H1 (cell line): ENCODE measurements around the gene IL18BP. TPM values are rescaled to one million over a fixed set of nuclear protein-coding genes. Genes with fewer than 3 reads are reported as not detected.

ENCODE experiments used
- CTCF ChIA-PET: fragments of 300-600 bp; sonication (Branson Sonifier 250); formaldehyde crosslinking; loops from one replicate; lab custom pipeline; 2021; ENCODE audit not compliant: partially characterized antibody; lab: Charles Lee
- POLR2A ChIA-PET: fragments of 300-600 bp; sonication (Branson Sonifier 250); formaldehyde crosslinking; loops from one replicate; lab custom pipeline; 2021; ENCODE audit warnings: inconsistent platforms; ENCODE audit not compliant: partially characterized antibody; lab: Charles Lee
- DNase-seq, 2 experiments: peaks; one replicate each; pipeline versions ENCODE4 v3.0.0 to v3.0.0-alpha.2; 2010 to 2022; ENCODE audit warnings: low spot score in 2 of 2, low read depth in 1 of 2, mixed read lengths in 1 of 2
- FAIRE-seq: peaks from 2 replicates; lab custom pipeline; 2011; peaks lifted over from hg19 to GRCh38; lab: Jason Lieb, UNC
- H2AFZ ChIP-seq: 2 replicates; pipeline ENCODE4 v1.8.1; 2012; ENCODE audit warnings: low read length, inconsistent platforms
- H2AK5ac ChIP-seq: 2 replicates; pipeline ENCODE4 v1.6.1; 2013; ENCODE audit warnings: low read depth, low read length
- H2BK120ac ChIP-seq: replicated peaks from 2 replicates; pipeline ENCODE3; 2013; ENCODE audit warnings: low read depth, low read length, inconsistent platforms
- H2BK12ac ChIP-seq: 2 replicates; pipeline ENCODE4 v1.6.1; 2013; ENCODE audit warnings: low read depth, low read length
- H2BK15ac ChIP-seq: 2 replicates; pipeline ENCODE4 v1.6.1; 2013; ENCODE audit warnings: low read length
- H2BK20ac ChIP-seq: 2 replicates; pipeline ENCODE4 v1.6.1; 2013; ENCODE audit warnings: low read length
- H2BK5ac ChIP-seq: 2 replicates; pipeline ENCODE4 v1.6.1; 2013; ENCODE audit warnings: low read depth, low read length
- H3K14ac ChIP-seq: 2 replicates; pipeline ENCODE4 v1.6.1; 2013; ENCODE audit warnings: inconsistent platforms; ENCODE audit not compliant: insufficient read length
- H3K18ac ChIP-seq: 2 replicates; pipeline ENCODE4 v1.6.1; 2013; ENCODE audit warnings: low read length; ENCODE audit errors: extremely low read depth
- H3K23ac ChIP-seq: 2 replicates; pipeline ENCODE4 v1.6.1; 2013; ENCODE audit warnings: inconsistent platforms; ENCODE audit not compliant: insufficient read length
- H3K23me2 ChIP-seq: 2 replicates; pipeline ENCODE4 v1.6.1; 2013; ENCODE audit warnings: low read depth, low read length
- H3K27ac ChIP-seq: 2 replicates; pipeline ENCODE4 v1.6.1; 2011; ENCODE audit warnings: low read depth, low read length, inconsistent platforms
- H3K27me3 ChIP-seq, 4 experiments: replicated peaks in 1 of 4; 1 replicate in 1 of 4; 2 replicates in 3 of 4; pipeline versions ENCODE4 v1.6.1 to v1.8.1; 2011 to 2013; ENCODE audit warnings: low read length in 3 of 4, mild to moderate bottlenecking in 3 of 4, inconsistent platforms in 2 of 4, mixed read lengths in 2 of 4, moderate library complexity in 1 of 4; ENCODE audit not compliant: control insufficient read depth in 3 of 4, insufficient read depth in 3 of 4; ENCODE audit errors: extremely low read depth in 1 of 4
- H3K36me3 ChIP-seq, 4 experiments: 2 replicates each; pipeline versions ENCODE4 v1.6.1 to v1.8.1; 2011 to 2013; ENCODE audit warnings: mild to moderate bottlenecking in 4 of 4, low read length in 3 of 4, moderate library complexity in 2 of 4, control low read depth in 1 of 4, inconsistent platforms in 1 of 4; ENCODE audit not compliant: insufficient read depth in 4 of 4, control insufficient read depth in 2 of 4
- H3K4ac ChIP-seq: replicated peaks from 2 replicates; pipeline ENCODE3; 2013; ENCODE audit warnings: low read length, low read depth, mixed read lengths, inconsistent platforms; ENCODE audit not compliant: insufficient read length
- H3K4me1 ChIP-seq, 4 experiments: replicated peaks in 1 of 4; 1 replicate in 1 of 4; 2 replicates in 3 of 4; pipeline versions ENCODE4 v1.6.1 to v1.8.1; 2011 to 2013; ENCODE audit warnings: low read length in 3 of 4, inconsistent platforms in 2 of 4, mixed read lengths in 1 of 4; ENCODE audit not compliant: insufficient read depth in 4 of 4, control insufficient read depth in 3 of 4
- H3K4me2 ChIP-seq, 2 experiments: 2 replicates each; pipeline versions ENCODE4 v1.6.1 to v1.8.1; 2011 to 2013; ENCODE audit warnings: low read depth in 2 of 2, low read length in 2 of 2, control low read depth in 1 of 2, inconsistent platforms in 1 of 2, mild to moderate bottlenecking in 1 of 2; ENCODE audit not compliant: insufficient read depth in 1 of 2
- H3K4me3 ChIP-seq, 4 experiments: fragments of 200-600, 300-600 bp in 1 of 4; sonication (generic), shearing (Covaris generic), sonication (Bioruptor Twin) in 1 of 4; 2 replicates each; pipeline versions ENCODE4 v1.5.1 to v1.8.1; 2011 to 2016; ENCODE audit warnings: low read length in 4 of 4, low read depth in 3 of 4, control low read depth in 2 of 4, inconsistent platforms in 2 of 4, mild to moderate bottlenecking in 2 of 4, mixed read lengths in 1 of 4, moderate library complexity in 1 of 4; ENCODE audit not compliant: insufficient read depth in 2 of 4; ENCODE audit errors: extremely low read depth in 1 of 4
- H3K56ac ChIP-seq: replicated peaks from 2 replicates; pipeline ENCODE3; 2013; ENCODE audit warnings: low read depth, mild to moderate bottlenecking, mixed read lengths, low read length, inconsistent platforms; ENCODE audit not compliant: insufficient read length
- H3K79me1 ChIP-seq: 2 replicates; pipeline ENCODE4 v1.6.1; 2013; ENCODE audit warnings: low read depth, low read length, control low read depth
- H3K79me2 ChIP-seq, 2 experiments: 2 replicates each; pipeline versions ENCODE4 v1.6.1 to v1.8.1; 2012 to 2013; ENCODE audit warnings: low read length in 2 of 2, mild to moderate bottlenecking in 2 of 2, inconsistent platforms in 1 of 2; ENCODE audit not compliant: insufficient read depth in 2 of 2, control insufficient read depth in 1 of 2
- H3K9ac ChIP-seq, 4 experiments: replicated peaks in 1 of 4; 1 replicate in 1 of 4; 2 replicates in 3 of 4; pipeline versions ENCODE4 v1.6.1 to v1.8.1; 2011 to 2013; ENCODE audit warnings: low read depth in 3 of 4, low read length in 3 of 4, control low read depth in 2 of 4, mild to moderate bottlenecking in 2 of 4, moderate library complexity in 2 of 4, inconsistent platforms in 1 of 4; ENCODE audit errors: extremely low read depth in 1 of 4
- H3K9me3 ChIP-seq, 2 experiments: 2 replicates each; pipeline versions ENCODE4 v1.6.1 to v1.8.1; 2012 to 2013; ENCODE audit warnings: mild to moderate bottlenecking in 2 of 2, moderate library complexity in 2 of 2, control low read depth in 1 of 2, inconsistent platforms in 1 of 2, low read depth in 1 of 2, low read length in 1 of 2, mixed read lengths in 1 of 2; ENCODE audit not compliant: insufficient read depth in 2 of 2
- H4K20me1 ChIP-seq, 2 experiments: replicated peaks in 1 of 2; 2 replicates each; pipeline versions ENCODE3 to v1.8.1; 2011 to 2013; ENCODE audit warnings: inconsistent platforms in 2 of 2, low read length in 2 of 2, mild to moderate bottlenecking in 1 of 2; ENCODE audit not compliant: insufficient read depth in 2 of 2, control insufficient read depth in 1 of 2
- H4K5ac ChIP-seq: 2 replicates; pipeline ENCODE4 v1.6.1; 2013; ENCODE audit warnings: low read length, low read depth, mixed read lengths, inconsistent platforms; ENCODE audit not compliant: insufficient read length
- H4K8ac ChIP-seq: 2 replicates; pipeline ENCODE4 v1.8.0; 2013; ENCODE audit warnings: mild to moderate bottlenecking, moderate library complexity, low read length, inconsistent platforms; ENCODE audit not compliant: insufficient read depth; ENCODE audit errors: extremely low read depth
- H4K91ac ChIP-seq: replicated peaks from 2 replicates; pipeline ENCODE3; 2013; ENCODE audit warnings: low read length, mixed read lengths, inconsistent platforms; ENCODE audit not compliant: insufficient read length
- BACH1 ChIP-seq: IDR thresholded peaks from 2 replicates; pipeline ENCODE4 v1.6.1; 2012; ENCODE audit warnings: low read length, improper control_type of control experiment
- CEBPB ChIP-seq: IDR thresholded peaks from 2 replicates; pipeline ENCODE4 v1.6.1; 2012; ENCODE audit warnings: low read depth, low read length
- HDAC2 ChIP-seq, 2 experiments: fragments of 300-600 bp in 1 of 2; sonication (generic) in 1 of 2; IDR thresholded peaks; 2 replicates each; pipeline ENCODE4 v1.6.1; 2011 to 2012; ENCODE audit warnings: low read depth in 2 of 2, low read length in 2 of 2, mild to moderate bottlenecking in 2 of 2, moderate library complexity in 2 of 2, borderline replicate concordance in 1 of 2, inconsistent platforms in 1 of 2
- NRF1 ChIP-seq: IDR thresholded peaks from 2 replicates; pipeline ENCODE4 v1.6.1; 2011; ENCODE audit warnings: mild to moderate bottlenecking, low read depth, low read length, improper control_type of control experiment
- SUZ12 ChIP-seq: fragments of 200-600 bp; sonication (generic); IDR thresholded peaks from 2 replicates; pipeline ENCODE4 v1.6.1; 2012; ENCODE audit warnings: mild to moderate bottlenecking, inconsistent platforms, low read length, moderate library complexity, mixed read lengths
- WGBS, 2 experiments: shearing (Covaris generic) in 1 of 2; methylation state at CpG; one replicate each; pipeline versions ENCODE4 v1.1.6 to v1.1.7; 2013 to 2015; ENCODE audit warnings: low lambda C conversion rate in 2 of 2, mixed read lengths in 2 of 2, inconsistent platforms in 1 of 2, low coverage in 1 of 2, missing lambda C conversion rate in 1 of 2; ENCODE audit not compliant: insufficient replicate concordance in 2 of 2, insufficient coverage in 1 of 2, insufficient read length in 1 of 2; ENCODE audit errors: extremely low coverage in 1 of 2, missing lambda C conversion rate in 1 of 2; 5-methylcytosine and 5-hydroxymethylcytosine counted together
- polyA plus RNA-seq, 7 experiments: library from polyadenylated mRNA; depleted of rRNA in 3 of 7; stranded (reverse) in 5 of 7; unstranded in 2 of 7; fragments of >200 nt in 5 of 7; fragments of 200-250 nt in 2 of 7; gene quantifications; 1 replicate in 5 of 7; 2 replicates in 1 of 7; 4 replicates in 1 of 7; pipeline versions ENCODE4 v1.2.1 to v1.2.3, GENCODE V29; 2011 to 2013; ENCODE audit warnings: missing spikeins in 2 of 7, mixed read lengths in 2 of 7
- total RNA-seq: library from RNA; stranded (reverse); fragmentation: NEBNext Ultra II Directional; extraction: Animal tissue kit (Norgen Biotek cat#: 25700); gene quantifications from 2 replicates; pipeline ENCODE4 v1.2.1, GENCODE V29; 2021

Gene IL18BP
- total and polyA plus RNA-seq, 2 of the 8 experiments (the other 6 are each of a cell fraction or from before 2014, with no cell fraction given), result 9.8 to 17.0 TPM

DNA sequence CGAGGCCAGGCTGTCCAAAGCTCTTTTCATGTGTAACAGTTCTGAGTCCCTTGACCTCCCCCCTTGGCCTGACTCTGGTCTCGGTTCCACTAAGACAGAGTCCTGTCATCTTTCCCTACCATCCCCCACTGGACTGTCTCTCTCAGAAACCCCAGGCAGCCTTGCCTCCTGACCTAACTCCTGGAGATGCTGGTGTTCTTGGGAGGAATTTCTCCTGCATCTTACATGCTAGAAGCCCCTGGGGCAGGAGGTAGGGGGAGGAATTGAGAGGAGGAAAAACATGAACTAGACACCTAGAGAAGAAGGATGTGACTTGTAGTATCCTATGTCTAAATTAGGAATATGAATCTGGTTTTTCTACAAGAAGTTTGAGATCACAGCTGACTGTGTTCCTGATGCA is 648 bp upstream of the IL18BP start:
- H3K18ac ChIP-seq, result no peak overlapping the region
- H3K9ac ChIP-seq, result no peak overlapping the region
- WGBS, 2 experiments, result 83% methylated on average over 2 of the region's 2 CpGs; no CpG with 5 or more reads in 1 of the 2 experiments
- no peak overlapping the region for H2BK20ac ChIP-seq
- H3K79me1 ChIP-seq, result no peaks in the 10 kb centered on the region
- H2BK12ac ChIP-seq, result no peak overlapping the region
- no peak for DNase-seq
- H3K27me3 ChIP-seq, result no peaks in the 10 kb centered on the region
- no peak overlapping the region for H3K27ac ChIP-seq
- CTCF ChIA-PET, result interaction anchor here (0.7 to 5.1 kb wide), 4 partner anchors 10 to 133 kb away, joined by 3 to 28 read pairs (median 21); no protein-coding TSS in a partner anchor
- H3K36me3 ChIP-seq, result peaks cover 0 to 15% (median 4%) of the 10 kb centered on the region in 4 experiments; a peak in 6 of 8 replicates
- no peak overlapping the region for H3K23ac ChIP-seq
- peaks cover 10 to 11% of the 10 kb centered on the region in 2 experiments for H4K20me1 ChIP-seq
- no peaks in the 10 kb centered on the region for H3K4me1 ChIP-seq
- no peak overlapping the region for H2AFZ ChIP-seq
- H3K14ac ChIP-seq, result no peak overlapping the region
- no peak for FAIRE-seq
- no peak overlapping the region for H2AK5ac ChIP-seq
- POLR2A ChIA-PET, result interaction anchor here (1.1 to 2.8 kb wide), 3 partner anchors 9 to 15 kb away, joined by 5 to 9 read pairs (median 6); no protein-coding TSS in a partner anchor
- no peak overlapping the region for H4K5ac ChIP-seq
- no peak overlapping the region for H3K4me2 ChIP-seq
- H2BK15ac ChIP-seq, result no peak overlapping the region
- H3K23me2 ChIP-seq, result no peaks in the 10 kb centered on the region
- H2BK120ac ChIP-seq, result no peak overlapping the region
- H4K8ac ChIP-seq, result no peak overlapping the region
- no peaks in the 10 kb centered on the region; a peak in 1 of 4 replicates for H3K79me2 ChIP-seq
- no peak overlapping the region for H3K4me3 ChIP-seq
- no peak overlapping the region for H4K91ac ChIP-seq
- no peak overlapping the region for H3K56ac ChIP-seq
- no peak overlapping the region for H2BK5ac ChIP-seq
- H3K4ac ChIP-seq, result no peak overlapping the region
- H3K9me3 ChIP-seq, result no peaks in the 10 kb centered on the region
- TF ChIP-seq CEBPB (no peak), HDAC2 (IDR thresholded peaks at IDR 0.05; ENCODE audit: borderline replicate concordance in 1 of 2, low read depth in 2 of 2, low read length in 2 of 2) (no peak), NRF1 (no peak), BACH1 (no peak), SUZ12 (no peak)
